8988T (cell line): ENCODE measurements around the gene SERPINH1.

ENCODE experiments used
- DNase-seq: peaks from one replicate; pipeline ENCODE4 v3.0.0; 2011

The SERPINH1 gene

DNA sequence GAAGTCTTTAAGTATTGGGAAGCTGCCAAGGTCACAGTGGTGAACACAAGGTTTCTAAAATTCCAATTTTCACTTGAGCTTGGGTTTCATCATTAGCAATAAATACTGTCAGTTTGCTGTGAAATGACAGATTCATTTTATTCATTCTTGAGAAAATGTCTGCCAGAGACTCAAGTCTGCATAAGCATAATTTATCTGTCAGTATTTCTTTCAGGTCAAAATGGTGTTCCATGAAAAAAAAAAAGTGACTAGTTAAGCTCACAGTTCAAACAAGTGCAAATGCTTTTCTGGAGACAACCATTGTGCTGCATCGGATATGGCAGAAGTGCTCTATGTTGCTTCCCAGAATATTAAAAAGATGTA is 28.2 kb upstream of the SERPINH1 start:
- DNase-seq = no peak

DNA sequence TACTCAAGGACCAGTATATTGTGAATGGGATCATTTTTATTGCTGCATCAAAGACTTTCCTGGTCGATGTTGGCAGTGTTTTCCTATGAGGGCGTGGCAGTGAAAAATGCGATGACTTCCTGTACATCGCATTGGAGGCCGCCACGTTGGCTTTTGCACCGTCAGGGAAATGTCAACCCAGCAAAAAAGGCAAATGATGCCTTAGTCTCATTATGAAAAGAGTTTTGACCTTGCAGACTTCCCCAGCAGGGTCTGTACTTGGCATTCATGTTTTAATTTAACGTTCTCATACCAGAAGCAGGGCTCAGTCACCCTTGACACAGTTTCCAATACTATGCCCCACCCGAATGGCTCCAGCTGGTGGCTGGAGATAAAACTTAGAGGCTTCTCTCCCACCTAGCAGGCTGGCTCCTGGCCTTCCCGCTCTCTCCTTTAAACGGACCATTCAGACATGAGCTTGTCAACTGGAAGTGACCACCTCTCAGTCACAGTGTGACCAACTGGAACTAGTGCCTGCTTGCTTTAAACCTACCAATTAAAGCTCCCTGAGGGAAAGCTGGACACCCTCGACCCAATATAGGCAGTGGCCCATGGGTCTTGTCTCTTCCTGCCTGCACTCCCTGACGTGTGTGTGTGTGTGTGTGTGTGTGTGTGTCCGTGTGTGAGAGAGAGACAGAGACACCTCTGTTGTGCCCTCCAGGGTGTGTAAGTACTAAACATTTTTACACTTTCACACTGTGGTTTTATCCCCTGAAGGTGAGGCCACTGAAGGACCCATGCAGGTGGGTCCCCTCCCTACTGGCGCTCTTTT is 27.6 kb upstream of the SERPINH1 start:
- no peak for DNase-seq

DNA sequence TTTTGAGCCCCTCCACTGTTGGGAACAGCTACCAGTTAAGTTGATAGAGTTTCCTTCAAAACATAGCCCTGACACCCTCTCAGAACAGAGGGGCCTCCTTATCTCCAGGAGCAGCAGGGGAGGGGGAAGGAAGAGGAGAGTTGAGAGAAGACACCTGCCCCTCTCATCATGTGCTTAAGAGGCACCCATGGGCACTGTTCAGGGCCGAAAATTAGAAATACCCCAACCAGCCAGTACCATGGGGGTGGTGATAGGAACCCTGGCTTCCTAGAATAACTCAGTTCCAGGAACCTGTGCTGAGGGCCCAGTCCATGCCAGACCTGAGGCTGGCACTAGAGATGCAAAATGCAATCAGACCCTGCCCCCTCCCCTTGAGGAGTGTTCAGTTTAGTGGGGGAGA is 27.0 kb upstream of the SERPINH1 start:
- DNase-seq = no peak

DNA sequence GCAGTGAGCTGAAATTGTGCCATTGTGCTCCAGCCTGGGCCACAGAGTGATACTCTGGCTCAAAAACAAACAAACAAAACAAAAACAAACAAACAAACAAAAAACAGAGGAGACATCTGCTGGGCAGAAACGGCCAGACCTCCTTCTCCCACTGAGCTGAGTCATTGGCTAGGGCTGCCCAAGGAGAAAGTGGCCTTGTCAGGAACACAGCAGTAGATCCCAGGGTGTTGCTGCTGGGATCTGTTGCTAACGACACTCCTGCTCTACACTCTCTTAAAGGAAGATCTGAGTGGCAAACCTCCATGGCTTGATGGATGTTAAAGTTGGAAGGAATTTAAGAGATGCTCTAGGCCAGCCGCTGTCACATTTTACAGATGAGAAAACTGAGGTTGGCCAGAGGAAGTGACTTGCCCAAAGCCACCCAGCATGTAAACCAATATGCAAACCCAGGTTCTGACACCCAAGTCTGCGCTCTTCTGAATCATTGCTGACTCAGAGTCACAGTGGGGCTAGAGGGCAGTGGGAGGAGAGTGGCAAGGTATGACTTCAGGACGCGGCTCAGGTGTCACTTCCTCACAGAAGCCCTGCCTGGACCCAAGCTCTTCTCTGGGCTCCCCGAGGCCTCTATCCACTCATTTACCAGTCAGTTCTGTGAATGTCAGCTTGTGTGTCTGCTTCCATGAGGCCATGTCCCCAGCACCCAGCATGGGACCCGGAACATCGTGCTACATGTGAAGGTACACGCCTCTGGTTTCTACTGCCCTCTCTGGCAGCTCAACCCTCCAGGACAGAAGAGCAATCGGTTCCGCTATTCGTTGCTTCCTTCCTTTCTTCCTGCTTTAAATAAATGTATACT is 25.0 kb upstream of the SERPINH1 start:
- DNase-seq = no peak

DNA sequence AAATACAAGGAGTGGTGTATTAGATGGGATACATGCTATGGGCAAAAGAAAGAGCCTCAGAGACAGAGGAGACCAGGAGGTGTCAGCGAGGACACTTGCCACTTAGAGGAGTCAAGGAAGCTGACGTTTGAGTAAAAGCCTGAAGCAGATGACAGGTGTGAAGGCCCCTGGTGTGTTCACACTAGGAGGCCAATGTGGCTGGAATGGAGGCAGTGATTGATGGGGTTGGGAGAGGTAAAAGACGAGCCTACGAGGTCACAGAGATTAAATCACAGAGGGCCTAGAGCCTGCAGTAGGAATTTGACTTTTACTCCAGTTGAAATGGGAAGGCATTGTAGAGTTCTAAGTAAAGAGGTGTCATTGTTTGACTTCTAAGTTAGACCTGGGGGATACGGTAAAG is 24.3 kb upstream of the SERPINH1 start:
- no peak for DNase-seq

DNA sequence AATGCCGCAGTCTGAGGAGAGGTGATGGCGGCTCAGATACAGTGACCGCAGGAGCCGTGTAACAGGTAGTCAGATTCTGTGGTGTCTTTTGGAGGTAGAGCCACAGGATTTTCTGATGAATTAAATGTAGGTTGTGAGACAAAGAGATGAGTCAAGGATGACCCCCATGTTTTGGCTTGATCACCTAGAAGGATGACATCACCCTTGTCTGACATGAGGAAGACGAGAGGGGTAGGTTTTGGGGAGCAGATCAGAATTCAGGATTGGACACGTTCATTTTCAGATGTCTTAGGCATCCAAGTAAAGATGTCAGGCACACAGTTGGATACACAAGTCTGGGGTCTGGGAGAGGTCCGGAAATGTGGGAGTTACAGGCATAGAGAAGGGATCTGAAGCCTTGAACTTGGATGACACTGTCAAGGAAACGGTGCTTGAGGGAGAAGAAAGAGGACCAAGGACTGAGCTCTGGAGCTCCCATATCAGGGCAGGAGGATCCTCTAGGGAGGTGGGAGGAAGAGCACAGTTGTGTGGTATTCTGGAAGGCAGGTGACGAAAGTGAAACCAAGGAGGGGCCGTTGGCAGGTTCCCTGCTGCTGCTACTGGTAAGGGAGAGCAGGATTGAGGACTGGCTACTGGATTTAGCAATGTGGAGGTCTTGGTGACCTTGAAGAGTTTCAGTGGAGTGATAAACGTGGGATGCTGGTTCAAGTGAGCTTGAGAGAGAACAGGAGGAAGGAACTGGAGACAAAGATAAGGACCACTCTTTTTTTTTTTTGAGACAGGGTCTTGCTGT is 23.7 kb upstream of the SERPINH1 start:
- no peak for DNase-seq

DNA sequence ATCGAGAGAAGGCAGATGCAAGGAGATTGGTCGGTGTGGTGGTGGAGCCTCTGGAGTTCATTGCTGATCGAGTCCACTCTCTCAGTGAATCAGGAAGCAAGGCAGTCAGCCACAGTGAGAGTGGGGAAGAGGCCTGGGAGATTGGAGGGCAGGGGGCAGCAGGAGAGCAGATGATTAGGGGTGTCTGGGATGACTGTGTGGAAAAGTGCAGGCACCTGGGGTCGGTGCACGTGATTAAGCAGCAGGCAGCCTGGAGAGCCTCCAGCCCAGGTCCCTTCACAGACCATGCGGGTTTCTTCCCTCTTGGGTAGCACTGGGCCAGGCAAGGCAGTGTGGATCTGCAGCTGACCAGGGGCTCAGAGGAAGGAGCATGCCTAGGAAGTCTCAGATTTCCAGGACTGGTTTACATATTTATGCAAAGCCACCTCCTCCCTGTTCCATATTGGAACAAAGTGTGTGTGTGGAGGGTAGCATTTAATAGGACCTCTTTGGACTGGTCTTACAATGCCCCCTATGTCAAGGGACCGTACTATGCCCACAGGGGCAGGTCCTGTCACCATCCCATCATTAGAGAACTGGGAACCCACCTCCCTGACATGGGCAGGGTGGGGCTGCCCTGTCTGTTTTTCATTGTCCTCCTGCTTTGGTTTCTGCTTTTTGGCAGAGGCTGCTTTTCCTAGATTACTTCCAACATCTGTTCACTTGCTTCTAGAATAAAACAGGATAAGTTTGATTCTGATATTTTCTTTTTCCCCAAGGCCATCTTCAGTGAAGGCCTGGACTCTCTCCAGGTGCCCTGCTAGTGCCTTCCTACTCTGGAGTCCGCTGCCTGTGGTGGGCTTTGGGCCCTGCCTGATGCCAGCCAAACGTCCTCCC is 22.4 kb upstream of the SERPINH1 start:
- no peak for DNase-seq

DNA sequence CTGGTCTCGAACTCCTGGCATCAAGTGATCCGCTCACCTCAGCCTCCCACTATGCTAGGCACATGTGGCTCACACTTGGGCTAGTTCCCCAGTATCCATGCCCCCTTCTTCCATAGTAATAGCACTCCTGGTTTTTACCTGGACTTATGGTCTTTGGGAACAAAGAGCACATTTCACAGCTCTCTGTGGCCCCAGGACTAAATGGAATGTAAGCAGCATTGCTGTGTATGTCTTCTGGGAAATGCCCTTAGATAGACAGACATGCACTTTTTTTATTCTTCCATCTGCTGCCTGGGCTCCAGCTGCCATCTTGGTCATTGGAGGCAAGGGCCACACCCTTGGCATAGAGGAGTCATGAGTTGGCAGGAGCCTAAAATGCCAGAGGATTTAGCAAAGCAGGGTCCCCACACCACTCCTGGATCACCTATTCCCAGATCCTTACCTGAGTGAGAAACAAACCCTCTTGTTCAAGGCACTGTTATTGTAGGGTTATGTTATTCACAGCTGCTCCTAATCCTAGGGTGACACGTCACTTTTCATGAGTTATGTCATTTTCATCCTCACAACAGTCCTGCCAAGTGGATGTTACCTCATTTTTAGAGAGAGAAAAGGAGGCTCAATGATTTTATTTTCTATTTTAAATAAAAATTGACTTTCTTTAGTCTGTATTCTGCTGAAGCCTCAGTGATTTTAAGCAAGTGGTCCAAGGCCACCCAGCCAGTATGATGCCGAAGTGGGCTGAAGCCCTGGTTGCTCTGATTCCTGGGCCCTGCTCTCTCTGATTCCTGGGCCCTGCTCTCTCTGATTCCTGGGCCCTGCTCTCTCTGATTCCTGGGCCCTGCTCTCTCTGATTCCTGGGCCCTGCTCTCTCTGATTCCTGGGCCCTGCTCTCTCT is 20.6 kb upstream of the SERPINH1 start:
- DNase-seq = no peak

DNA sequence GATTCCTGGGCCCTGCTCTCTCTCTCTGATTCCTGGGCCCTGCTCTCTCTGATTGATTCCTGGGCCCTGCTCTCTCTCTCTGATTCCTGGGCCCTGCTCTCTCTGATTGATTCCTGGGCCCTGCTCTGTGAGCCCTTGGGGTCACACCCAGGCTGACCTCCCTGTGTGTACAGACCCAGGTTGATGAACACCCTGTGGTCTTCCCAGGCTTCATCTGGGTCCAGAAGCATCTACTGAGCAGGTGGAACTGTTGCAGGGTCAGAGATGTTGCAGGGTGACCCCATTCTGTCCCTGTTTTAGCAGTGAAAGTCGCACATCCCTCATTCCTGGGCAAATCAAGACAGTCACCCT is 20.0 kb upstream of the SERPINH1 start:
- DNase-seq = no peak

DNA sequence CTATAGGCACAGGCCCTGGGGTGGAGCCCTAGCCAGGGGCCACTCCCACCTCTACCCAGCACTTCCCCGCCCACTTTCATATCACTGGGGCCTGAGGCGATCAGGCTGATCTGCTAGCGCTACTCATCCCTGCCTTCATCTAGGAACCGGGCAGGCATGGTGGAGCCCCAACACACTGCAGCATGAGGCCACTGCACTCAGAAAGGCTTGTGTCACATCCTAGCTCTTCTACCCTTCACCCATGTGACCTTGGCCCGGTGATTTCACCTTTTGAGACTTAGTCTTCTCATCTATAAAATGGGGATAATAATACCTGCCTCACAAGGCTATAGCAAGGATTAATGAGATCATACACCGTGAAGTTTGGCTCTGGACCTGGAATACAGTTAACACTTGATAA is 18.2 kb upstream of the SERPINH1 start:
- no peak for DNase-seq

DNA sequence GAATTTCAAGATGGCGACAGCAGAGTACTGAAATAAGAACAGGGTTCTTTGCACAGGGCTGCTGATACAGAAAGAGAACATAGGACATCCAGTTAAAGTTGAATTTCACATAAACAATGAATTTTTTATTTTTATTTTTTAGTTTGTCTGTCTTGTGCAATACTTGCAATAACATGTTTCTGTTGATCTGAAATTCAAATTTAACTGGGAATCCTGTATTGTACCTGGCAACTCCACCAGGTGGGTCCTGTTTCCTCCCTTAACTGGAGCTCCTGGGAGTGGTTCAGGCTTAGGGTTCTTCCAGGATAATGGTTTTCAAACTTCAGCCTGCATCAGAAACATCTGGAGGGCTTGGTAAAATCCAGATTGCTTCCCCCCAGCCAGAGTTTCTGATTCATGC is 14.9 kb upstream of the SERPINH1 start:
- no peak for DNase-seq

DNA sequence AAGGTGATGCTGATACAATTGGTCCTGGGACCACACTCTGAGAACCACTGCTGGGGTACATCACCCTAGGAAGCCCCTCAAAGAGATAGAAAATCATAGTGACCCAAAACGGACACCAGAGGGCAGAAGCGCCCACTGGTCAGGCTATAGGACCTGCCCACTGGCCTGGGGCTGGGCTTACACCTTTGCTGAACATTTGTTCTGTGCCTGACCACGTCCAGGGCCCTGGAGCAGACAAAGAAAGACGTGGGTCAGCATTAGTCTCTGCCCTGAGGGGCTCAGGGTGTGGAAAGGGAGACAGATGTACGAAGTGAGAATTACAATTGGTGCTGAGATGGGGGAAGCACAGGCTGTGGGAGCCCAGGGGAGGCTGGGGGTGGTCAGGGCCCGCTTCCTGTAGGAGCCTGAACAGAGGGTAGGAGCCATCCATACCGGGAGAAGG is 14.4 kb upstream of the SERPINH1 start:
- peak; percentile 92 for DNase-seq

DNA sequence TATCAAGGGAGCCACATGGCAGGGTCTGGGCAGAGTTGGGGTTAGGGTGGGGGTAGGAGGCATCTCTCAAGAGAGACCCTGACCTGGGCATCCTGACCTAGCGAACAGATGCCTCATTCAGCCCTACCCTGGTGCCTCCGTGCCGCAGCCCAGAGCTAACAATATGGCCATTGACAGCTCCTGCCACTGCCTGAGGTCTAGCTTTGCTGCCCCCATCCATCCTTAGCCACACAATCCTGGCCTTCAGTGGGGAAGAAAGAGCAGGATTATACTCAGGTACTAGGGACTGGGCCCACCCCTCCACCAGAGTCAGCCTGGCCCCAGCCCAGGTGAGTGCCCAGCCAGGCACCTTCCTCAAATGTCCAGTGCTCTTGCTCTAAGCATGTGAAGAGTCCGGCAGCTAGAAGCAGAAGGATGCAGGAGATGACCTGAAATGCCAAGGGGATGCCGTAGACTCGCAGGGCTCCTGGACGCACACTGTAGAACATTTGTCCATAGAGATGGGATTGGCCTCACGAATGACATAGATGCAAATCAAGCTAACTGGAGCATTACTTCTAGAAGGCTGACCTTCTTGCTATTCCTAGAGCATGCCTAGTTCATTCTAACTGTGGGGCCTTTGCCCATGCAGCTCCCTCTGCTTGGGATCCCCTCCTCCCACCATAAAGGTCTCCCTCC is 13.3 kb upstream of the SERPINH1 start:
- no peak for DNase-seq

DNA sequence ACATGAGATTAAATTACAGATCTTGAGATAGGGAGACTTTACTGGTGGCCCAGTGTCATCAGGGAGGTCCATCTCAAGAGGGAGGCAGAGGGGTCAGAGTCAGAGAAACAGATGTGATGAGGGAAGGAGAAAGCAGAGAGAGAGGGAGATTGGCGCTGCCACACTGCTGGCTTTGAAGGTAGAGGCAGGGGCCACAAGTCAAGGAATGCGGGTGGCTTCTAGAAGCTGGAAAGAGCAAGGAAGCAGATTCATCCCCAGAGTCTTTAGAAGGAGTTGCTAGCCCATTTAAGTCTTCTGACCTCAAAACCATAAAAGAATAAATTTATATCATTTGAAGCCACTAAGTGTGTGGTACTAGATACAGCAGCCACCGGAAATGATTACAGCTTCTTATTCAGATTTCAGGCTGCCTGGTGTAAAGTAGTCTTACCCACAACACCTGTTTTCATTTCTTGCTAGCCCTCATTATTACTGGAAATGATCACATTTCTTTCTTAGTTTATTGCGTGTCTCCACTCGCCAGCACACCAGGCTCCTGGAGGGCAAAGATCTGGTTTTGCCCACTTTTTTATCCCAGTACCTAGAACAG is 12.6 kb upstream of the SERPINH1 start:
- no peak for DNase-seq

DNA sequence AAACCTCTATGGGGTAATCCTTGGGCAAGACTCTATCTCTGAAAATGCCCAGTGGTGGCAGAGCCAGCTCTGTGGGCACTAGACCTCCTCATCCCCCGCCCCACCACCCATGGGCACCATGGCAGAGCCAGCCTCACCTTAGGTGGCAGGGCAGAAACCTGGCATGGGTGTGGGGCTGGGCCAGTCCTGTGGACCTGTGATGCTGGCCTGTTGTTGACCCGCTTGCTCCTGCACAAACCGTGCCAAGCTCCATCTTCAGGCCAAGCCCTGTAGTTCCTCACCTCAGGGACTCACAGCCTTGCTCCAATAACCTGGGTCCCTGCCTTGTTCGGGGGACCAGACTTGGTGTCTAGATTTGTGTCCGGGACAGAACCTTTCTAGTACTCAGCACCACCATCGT is 8.9 kb upstream of the SERPINH1 start:
- no peak for DNase-seq

DNA sequence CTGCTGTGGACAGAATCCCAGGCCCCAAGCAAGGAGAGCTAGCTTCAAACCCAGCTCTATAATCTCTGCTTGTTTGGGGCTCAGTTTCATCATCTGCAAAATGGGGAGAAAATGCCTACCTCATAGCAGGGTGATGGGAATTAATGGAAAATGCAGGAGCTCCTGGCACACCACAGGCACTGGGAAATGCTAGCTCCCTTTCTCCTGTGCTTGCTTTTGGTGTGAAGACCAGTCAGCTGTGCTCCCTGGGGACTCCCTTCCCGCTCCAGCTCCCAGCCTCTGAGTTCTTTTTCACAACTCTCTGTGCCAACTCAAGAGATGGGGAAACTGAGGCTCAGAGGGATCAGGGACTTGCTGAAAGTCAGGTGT is 8.2 kb upstream of the SERPINH1 start:
- DNase-seq = no peak

DNA sequence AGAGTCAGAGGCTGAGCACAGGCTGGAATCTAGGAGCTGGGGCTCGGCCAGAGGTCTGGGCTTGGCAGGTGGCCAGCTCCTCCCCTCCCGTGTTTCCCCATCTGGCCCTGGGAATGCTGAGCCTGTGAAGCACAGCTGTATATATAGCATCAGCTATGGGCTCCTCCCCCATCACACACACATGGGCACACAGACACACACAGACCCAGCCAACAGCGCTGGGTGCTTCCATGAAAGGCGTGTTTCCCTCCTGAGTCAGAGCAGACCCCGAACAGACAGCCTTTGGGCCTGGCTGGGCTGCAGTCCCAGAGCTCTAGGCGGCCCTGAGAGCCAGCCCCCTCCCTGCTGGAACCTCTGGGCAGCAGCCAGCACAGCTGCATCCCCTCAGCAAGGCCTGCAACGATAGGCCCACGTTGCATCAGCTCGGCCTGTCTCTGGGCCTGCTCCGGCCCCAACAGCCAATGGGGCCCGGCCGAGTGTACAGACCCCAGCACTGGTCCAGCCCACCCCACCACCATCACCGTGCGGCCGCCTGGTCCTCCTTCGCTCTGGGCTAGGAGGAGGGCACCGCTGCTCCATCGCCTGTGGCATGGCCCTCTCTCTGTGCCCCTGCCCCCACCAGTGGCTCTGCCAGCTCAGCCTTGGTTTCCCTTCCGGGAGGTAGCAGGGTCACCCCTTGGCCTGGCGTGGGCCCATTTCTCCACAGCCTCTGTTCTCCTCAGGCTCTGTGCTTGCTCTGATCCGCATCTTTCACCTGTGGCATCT is 7.6 kb upstream of the SERPINH1 start:
- no peak for DNase-seq

DNA sequence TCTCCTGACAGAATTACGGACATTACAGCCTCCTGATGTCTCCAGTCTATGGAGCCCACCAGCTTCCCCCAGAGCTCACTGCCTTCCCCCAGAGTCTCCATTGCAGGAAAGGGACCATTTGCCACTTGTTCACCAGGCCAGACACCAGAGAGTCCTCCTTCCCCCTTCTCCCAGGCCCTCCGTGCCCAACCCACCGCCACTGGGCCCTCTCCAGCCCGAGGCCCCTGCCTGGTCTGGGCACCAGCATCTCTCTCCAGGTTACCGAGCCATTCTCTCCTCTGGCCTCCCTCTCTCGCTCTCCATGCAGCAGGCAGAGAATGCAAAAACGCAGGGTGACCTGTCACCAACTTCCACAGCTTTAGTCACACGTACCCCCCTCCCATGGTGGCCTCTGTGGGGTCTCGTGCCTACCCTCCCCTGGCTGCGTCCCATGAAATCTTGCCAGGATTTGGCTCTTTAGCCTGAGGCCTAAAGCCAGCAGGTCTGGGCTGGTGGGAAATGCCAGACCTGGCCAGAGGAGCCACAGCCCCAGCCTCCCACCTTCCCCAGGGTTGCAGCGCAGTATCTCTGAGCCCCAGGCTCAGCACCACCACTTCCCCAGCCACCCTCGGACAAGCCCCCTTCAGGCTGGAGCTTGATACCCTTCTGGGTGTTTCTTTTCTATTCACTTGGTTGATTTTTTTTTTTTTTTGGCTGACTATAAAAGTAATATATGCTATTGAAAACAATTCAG is 6.8 kb upstream of the SERPINH1 start:
- DNase-seq = no peak

DNA sequence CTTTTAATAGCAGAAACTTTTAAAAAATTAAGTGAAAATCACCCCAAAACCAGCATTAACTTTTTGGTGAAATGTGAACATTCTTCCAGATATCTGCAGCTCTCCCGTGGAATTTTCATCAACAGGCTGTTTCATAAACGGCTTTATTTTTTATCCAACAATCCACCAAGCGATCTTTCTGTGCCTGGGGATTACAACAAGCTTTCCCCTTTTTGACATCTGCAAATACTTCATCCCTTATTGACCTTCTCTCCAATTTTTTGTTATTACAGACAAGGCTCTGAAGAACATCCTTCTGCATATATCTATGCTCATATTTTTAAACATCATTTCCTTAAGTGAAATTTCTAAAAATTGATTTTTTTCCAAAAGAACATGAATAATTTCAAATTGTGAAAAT is 5.8 kb upstream of the SERPINH1 start:
- DNase-seq = no peak
